ENCODE data around the gene PPM1M. TPM values are rescaled to one million over a fixed set of nuclear protein-coding genes. Genes with fewer than 3 reads are reported as not detected.

The PPM1M gene
- total and polyA plus RNA-seq, 2 donors (not counting 1 experiment from before 2014, with no cell fraction given) = 19.7 to 37.8 TPM

DNA sequence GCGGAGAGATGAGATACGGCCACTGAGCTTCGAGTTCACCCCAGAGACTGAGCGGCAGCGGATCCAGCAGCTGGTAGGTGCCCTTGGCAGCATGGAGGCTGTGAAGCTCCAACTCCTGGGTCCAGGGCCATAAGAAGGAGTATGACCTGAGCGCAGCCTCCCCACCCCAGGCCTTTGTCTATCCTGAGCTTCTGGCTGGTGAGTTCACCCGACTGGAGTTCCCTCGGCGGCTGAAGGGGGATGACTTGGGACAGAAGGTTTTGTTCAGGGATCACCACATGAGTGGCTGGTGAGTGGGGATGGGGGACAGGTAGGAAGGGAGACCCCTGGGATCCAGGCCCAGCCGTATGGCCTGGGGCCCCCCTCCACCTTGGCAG is 2.6 kb downstream of the PPM1M start:
- DNase-seq (ENCODE audit: low read depth in 2 of 2) = no peak
- Histone ChIP-seq H4K20me1 (ENCODE audit: control insufficient read depth, extremely low read depth, insufficient read depth, low read length) (no peaks in the 10 kb centered on the region), H3K4me3 (replicated peaks in 1 of 4; ENCODE audit: control extremely low read depth in 1 of 4, insufficient read depth in 1 of 4, low read depth in 3 of 4, low read length in 4 of 4) (no peak overlapping the region), H3K36me3 (ENCODE audit: control insufficient read depth, insufficient read depth, low read length) (peaks cover 14% of the 10 kb centered on the region), H3K27ac (ENCODE audit: insufficient read depth, low read length) (no peak overlapping the region), H2AFZ (ENCODE audit: low read length) (no peak overlapping the region), H3K27me3 (ENCODE audit: control insufficient read depth, insufficient read depth, low read length) (no peaks in the 10 kb centered on the region), H3K4me2 (ENCODE audit: extremely low read depth, insufficient read depth, low read length) (no peak overlapping the region), H3K9ac (ENCODE audit: insufficient read depth, low read length) (no peak overlapping the region), H3K79me2 (ENCODE audit: control insufficient read depth, insufficient read depth, low read length) (no peaks in the 10 kb centered on the region), H3K4me1 (ENCODE audit: control insufficient read depth, extremely low read depth, insufficient read depth, low read length) (peaks cover 2% of the 10 kb centered on the region), H3K9me3 (ENCODE audit: control insufficient read depth, insufficient read depth, low read depth, low read length) (no peaks in the 10 kb centered on the region)
- TF ChIP-seq, protein P1, sequence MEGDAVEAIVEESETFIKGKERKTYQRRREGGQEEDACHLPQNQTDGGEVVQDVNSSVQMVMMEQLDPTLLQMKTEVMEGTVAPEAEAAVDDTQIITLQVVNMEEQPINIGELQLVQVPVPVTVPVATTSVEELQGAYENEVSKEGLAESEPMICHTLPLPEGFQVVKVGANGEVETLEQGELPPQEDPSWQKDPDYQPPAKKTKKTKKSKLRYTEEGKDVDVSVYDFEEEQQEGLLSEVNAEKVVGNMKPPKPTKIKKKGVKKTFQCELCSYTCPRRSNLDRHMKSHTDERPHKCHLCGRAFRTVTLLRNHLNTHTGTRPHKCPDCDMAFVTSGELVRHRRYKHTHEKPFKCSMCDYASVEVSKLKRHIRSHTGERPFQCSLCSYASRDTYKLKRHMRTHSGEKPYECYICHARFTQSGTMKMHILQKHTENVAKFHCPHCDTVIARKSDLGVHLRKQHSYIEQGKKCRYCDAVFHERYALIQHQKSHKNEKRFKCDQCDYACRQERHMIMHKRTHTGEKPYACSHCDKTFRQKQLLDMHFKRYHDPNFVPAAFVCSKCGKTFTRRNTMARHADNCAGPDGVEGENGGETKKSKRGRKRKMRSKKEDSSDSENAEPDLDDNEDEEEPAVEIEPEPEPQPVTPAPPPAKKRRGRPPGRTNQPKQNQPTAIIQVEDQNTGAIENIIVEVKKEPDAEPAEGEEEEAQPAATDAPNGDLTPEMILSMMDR (conservative IDR thresholded peaks at IDR 0.05 in 1 of 2, IDR thresholded peaks at IDR 0.05 in 1 of 2; ENCODE audit: low read depth in 1 of 2, low read length in 2 of 2) = no peak
- no peak for TF ChIP-seq EZH2 (IDR thresholded peaks at IDR 0.05; ENCODE audit: low read length, missing control alignments)

DNA sequence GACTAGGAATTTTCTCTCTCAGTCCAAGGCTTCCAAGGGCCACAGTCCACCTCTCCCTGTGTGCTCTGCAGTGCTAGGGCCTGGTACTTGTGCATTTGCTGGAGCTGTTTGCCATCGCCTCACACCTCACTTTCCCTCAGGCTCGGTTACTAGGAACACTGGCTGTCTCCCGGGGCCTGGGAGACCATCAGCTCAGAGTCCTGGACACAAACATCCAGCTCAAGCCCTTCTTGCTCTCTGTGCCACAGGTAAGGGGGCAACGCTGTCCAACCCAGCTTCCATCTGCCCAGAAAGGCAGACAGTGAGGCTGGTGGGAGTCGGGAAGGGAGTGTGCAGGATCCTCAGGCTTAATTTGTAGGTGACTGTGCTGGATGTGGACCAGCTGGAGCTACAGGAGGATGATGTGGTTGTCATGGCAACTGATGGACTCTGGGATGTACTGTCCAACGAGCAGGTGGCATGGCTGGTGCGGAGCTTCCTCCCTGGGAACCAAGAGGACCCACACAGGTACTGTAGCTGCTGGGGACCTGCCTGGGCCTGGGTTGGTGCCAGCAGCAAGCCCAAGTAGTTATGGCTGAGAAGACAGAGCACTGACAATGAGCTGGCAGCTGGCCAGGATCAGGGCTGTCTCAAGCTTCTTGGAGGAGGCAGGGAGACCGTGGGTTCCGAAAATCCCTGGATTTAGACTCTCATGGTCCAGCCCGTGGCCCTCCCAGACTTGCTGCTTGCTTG is 3.4 kb downstream of the PPM1M start:
- Histone ChIP-seq H4K20me1 (ENCODE audit: control insufficient read depth, extremely low read depth, insufficient read depth, low read length) (no peaks in the 10 kb centered on the region), H3K27me3 (ENCODE audit: control insufficient read depth, insufficient read depth, low read length) (no peaks in the 10 kb centered on the region), H3K4me1 (ENCODE audit: control insufficient read depth, extremely low read depth, insufficient read depth, low read length) (peaks cover 2% of the 10 kb centered on the region), H2AFZ (ENCODE audit: low read length) (no peak overlapping the region), H3K9ac (ENCODE audit: insufficient read depth, low read length) (no peak overlapping the region), H3K27ac (ENCODE audit: insufficient read depth, low read length) (no peak overlapping the region), H3K36me3 (ENCODE audit: control insufficient read depth, insufficient read depth, low read length) (peaks cover 19% of the 10 kb centered on the region), H3K79me2 (ENCODE audit: control insufficient read depth, insufficient read depth, low read length) (no peaks in the 10 kb centered on the region), H3K4me2 (ENCODE audit: extremely low read depth, insufficient read depth, low read length) (no peak overlapping the region), H3K4me3 (replicated peaks in 1 of 4; ENCODE audit: control extremely low read depth in 1 of 4, insufficient read depth in 1 of 4, low read depth in 3 of 4, low read length in 4 of 4) (no peak overlapping the region), H3K9me3 (ENCODE audit: control insufficient read depth, insufficient read depth, low read depth, low read length) (no peaks in the 10 kb centered on the region)
- TF ChIP-seq, protein P1 (conservative IDR thresholded peaks at IDR 0.05 in 1 of 2, IDR thresholded peaks at IDR 0.05 in 1 of 2; ENCODE audit: low read depth in 1 of 2, low read length in 2 of 2) = no peak
- no peak for TF ChIP-seq EZH2 (IDR thresholded peaks at IDR 0.05; ENCODE audit: low read length, missing control alignments)
- peak; percentile 14 to 15 for DNase-seq (ENCODE audit: low read depth in 2 of 2)

DNA sequence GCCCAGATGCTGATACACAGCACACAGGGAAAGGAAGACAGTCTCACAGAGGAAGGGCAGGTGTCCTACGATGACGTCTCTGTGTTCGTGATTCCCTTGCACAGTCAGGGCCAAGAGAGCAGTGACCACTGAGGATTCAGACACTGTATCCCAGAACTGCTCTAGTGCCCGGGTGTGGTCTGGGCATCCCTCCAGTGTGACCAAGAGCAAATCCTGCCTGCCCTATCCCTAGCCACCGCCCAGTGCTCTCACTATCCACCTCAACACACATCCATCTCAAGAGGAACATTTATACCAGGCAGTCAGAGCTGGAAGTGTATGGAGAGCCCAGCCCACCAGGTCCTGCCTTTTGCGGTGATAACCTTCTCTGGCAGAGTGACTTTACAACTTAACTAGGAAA is 4.1 kb downstream of the PPM1M start:
- no peak overlapping the region for H3K4me2 ChIP-seq (ENCODE audit: extremely low read depth, insufficient read depth, low read length)
- no peaks in the 10 kb centered on the region for H3K79me2 ChIP-seq (ENCODE audit: control insufficient read depth, insufficient read depth, low read length)
- H3K4me1 ChIP-seq (ENCODE audit: control insufficient read depth, extremely low read depth, insufficient read depth, low read length) = peaks cover 2% of the 10 kb centered on the region
- TF ChIP-seq, protein P1 (conservative IDR thresholded peaks at IDR 0.05 in 1 of 2, IDR thresholded peaks at IDR 0.05 in 1 of 2; ENCODE audit: low read depth in 1 of 2, low read length in 2 of 2) = no peak
- no peak for TF ChIP-seq EZH2 (IDR thresholded peaks at IDR 0.05; ENCODE audit: low read length, missing control alignments)
- H3K9me3 ChIP-seq (ENCODE audit: control insufficient read depth, insufficient read depth, low read depth, low read length) = no peaks in the 10 kb centered on the region
- no peak overlapping the region for H3K27ac ChIP-seq (ENCODE audit: insufficient read depth, low read length)
- no peak overlapping the region for H3K9ac ChIP-seq (ENCODE audit: insufficient read depth, low read length)
- peaks cover 20% of the 10 kb centered on the region for H3K36me3 ChIP-seq (ENCODE audit: control insufficient read depth, insufficient read depth, low read length)
- no peak for DNase-seq (ENCODE audit: low read depth in 2 of 2)
- H3K4me3 ChIP-seq (replicated peaks in 1 of 4; ENCODE audit: control extremely low read depth in 1 of 4, insufficient read depth in 1 of 4, low read depth in 3 of 4, low read length in 4 of 4) = no peak overlapping the region
- no peak overlapping the region for H2AFZ ChIP-seq (ENCODE audit: low read length)
- H3K27me3 ChIP-seq (ENCODE audit: control insufficient read depth, insufficient read depth, low read length) = no peaks in the 10 kb centered on the region
- no peaks in the 10 kb centered on the region for H4K20me1 ChIP-seq (ENCODE audit: control insufficient read depth, extremely low read depth, insufficient read depth, low read length)
